ENCODE measurements around the gene HBE1. TPM values are rescaled to one million over a fixed set of nuclear protein-coding genes. Genes with fewer than 3 reads are reported as not detected.
"Not testable (repeated sequence)": the region's sequence is repeated elsewhere in the genome, so short reads cannot be mapped to it uniquely, and the experiment has no call there.

Gene HBE1
- total RNA-seq, 2 experiments from 2014 or later, result not detected

GRCh38 chr11:5258543-5259262, 11.0 kb downstream of the HBE1 start:
- no peak overlapping the region for H3K27ac Mint-ChIP-seq
- H3K9me3 Mint-ChIP-seq, result peaks cover 10% of the 10 kb centered on the region
- no peaks in the 10 kb centered on the region for H3K36me3 Mint-ChIP-seq
- H3K4me3 Mint-ChIP-seq, result no peak overlapping the region
- no peak for DNase-seq
- H3K27me3 Mint-ChIP-seq, result peaks cover 1% of the 10 kb centered on the region
- ChIA-PET CTCF (no interaction called here), POLR2A (no interaction called here)
- no peaks in the 10 kb centered on the region for H3K4me1 Mint-ChIP-seq (ENCODE audit: low read depth)
- intact Hi-C loops (cut with micrococcal nuclease), result no loop called here

DNA sequence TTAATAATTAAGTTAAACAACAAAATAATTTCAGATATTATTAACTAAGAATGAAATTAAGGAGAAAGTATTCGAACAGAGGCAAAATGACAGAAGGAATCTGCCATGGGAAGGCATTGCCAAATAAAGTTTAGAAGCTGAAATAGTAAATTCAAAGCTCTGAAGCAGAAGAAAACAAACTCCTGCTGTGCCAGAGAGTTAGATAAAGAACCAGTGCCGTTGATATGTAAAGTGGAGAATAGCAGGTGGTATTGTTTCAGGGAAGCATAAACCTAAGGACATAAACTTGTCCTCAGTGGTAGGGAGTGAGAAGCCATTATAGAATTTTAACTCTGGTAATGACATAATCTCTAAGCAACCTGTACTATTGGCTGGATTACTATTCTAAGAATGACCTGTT, 12.4 kb downstream of the HBE1 start:
- Mint-ChIP-seq H3K27ac (no peak overlapping the region), H3K9me3 (peaks cover 10% of the 10 kb centered on the region), H3K4me3 (no peak overlapping the region), H3K36me3 (no peaks in the 10 kb centered on the region), H3K4me1 (ENCODE audit: low read depth) (no peaks in the 10 kb centered on the region), H3K27me3 (peaks cover 1% of the 10 kb centered on the region)
- ChIA-PET CTCF (no interaction called here), POLR2A (no interaction called here)
- DNase-seq, result no peak
- intact Hi-C loops (cut with micrococcal nuclease), result no loop called here

GRCh38 chr11:5254646-5255413, 14.9 kb downstream of the HBE1 start, which contains the start of gene HBG2:
HBG2 (minus strand) TSS chr11:5254781; CDS start chr11:5254728, 53 bp downstream.
- H3K9me3 Mint-ChIP-seq; H3K36me3 Mint-ChIP-seq; H3K4me3 Mint-ChIP-seq; POLR2A ChIA-PET; CTCF ChIA-PET; H3K27ac Mint-ChIP-seq; H3K27me3 Mint-ChIP-seq; intact Hi-C loops (cut with micrococcal nuclease); H3K4me1 Mint-ChIP-seq (ENCODE audit: low read depth); DNase-seq: not testable (repeated sequence)

DNA sequence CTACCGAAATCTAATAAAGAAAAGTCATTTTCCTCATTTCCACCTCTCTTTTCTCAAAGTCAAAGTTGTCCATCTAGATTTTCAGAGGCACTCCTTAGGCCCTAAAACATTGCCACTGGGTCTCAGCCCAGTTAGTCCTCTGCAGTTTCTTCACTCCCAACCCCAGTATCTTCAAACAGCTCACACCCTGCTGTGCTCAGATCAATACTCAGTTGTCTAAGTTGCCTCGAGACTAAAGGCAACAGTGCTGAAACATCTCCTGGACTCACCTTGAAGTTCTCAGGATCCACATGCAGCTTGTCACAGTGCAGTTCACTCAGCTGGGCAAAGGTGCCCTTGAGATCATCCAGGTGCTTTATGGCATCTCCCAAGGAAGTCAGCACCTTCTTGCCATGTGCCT, 15.7 kb downstream of the HBE1 start:
- H3K27me3 Mint-ChIP-seq; DNase-seq; H3K36me3 Mint-ChIP-seq; CTCF ChIA-PET; H3K9me3 Mint-ChIP-seq; POLR2A ChIA-PET; H3K27ac Mint-ChIP-seq; intact Hi-C loops (cut with micrococcal nuclease); H3K4me3 Mint-ChIP-seq; H3K4me1 Mint-ChIP-seq (ENCODE audit: low read depth): not testable (repeated sequence)

GRCh38 chr11:5253440-5253839, 16.3 kb downstream of the HBE1 start:
- CTCF ChIA-PET; H3K27me3 Mint-ChIP-seq; H3K4me1 Mint-ChIP-seq (ENCODE audit: low read depth); POLR2A ChIA-PET; H3K9me3 Mint-ChIP-seq; H3K27ac Mint-ChIP-seq; DNase-seq; intact Hi-C loops (cut with micrococcal nuclease); H3K4me3 Mint-ChIP-seq; H3K36me3 Mint-ChIP-seq: not testable (repeated sequence)

DNA sequence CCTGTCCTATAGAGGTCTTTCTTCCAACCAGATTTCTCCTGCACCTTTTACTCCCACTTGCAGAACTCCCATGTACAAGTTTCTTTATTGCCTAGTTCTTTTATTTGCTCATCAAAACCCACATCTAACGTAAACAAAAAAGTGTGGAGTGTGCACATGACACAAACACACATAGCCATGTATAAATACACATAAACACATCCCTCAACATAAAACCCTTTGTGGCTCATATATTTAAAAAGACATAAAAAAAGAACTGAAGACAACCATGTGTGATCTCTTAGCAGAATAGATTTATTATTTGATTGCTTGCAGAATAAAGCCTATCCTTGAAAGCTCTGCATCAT, 16.9 kb downstream of the HBE1 start:
- Mint-ChIP-seq H3K27ac (no peak overlapping the region), H3K9me3 (no peaks in the 10 kb centered on the region), H3K27me3 (peaks cover 3% of the 10 kb centered on the region), H3K4me3 (no peak overlapping the region), H3K36me3 (no peaks in the 10 kb centered on the region), H3K4me1 (ENCODE audit: low read depth) (no peaks in the 10 kb centered on the region)
- intact Hi-C loops (cut with micrococcal nuclease), result no loop called here
- ChIA-PET CTCF (no interaction called here), POLR2A (no interaction called here)
- no peak for DNase-seq

- Mint-ChIP-seq H3K27me3 (peaks cover 3% of the 10 kb centered on the region), H3K4me3 (no peak overlapping the region), H3K4me1 (ENCODE audit: low read depth) (no peaks in the 10 kb centered on the region), H3K27ac (no peak overlapping the region), H3K9me3 (no peaks in the 10 kb centered on the region), H3K36me3 (no peaks in the 10 kb centered on the region)
- CTCF ChIA-PET, result no interaction called here
- no peak for DNase-seq
- POLR2A ChIA-PET, result no interaction called here
- intact Hi-C loops (cut with micrococcal nuclease), result no loop called here
These were observed 17.4 kb downstream of the HBE1 start for GRCh38 chr11:5252192-5252918.

- no peak overlapping the region for H3K4me3 Mint-ChIP-seq
- ChIA-PET POLR2A (no interaction called here), CTCF (no interaction called here)
- H3K36me3 Mint-ChIP-seq, result no peaks in the 10 kb centered on the region
- no peaks in the 10 kb centered on the region for H3K9me3 Mint-ChIP-seq
- no peak for DNase-seq
- no peaks in the 10 kb centered on the region for H3K4me1 Mint-ChIP-seq (ENCODE audit: low read depth)
- peaks cover 2% of the 10 kb centered on the region for H3K27me3 Mint-ChIP-seq
- intact Hi-C loops (cut with micrococcal nuclease), result no loop called here
- H3K27ac Mint-ChIP-seq, result no peak overlapping the region
These were observed 18.0 kb downstream of the HBE1 start for GRCh38 chr11:5251746-5252145.

DNA sequence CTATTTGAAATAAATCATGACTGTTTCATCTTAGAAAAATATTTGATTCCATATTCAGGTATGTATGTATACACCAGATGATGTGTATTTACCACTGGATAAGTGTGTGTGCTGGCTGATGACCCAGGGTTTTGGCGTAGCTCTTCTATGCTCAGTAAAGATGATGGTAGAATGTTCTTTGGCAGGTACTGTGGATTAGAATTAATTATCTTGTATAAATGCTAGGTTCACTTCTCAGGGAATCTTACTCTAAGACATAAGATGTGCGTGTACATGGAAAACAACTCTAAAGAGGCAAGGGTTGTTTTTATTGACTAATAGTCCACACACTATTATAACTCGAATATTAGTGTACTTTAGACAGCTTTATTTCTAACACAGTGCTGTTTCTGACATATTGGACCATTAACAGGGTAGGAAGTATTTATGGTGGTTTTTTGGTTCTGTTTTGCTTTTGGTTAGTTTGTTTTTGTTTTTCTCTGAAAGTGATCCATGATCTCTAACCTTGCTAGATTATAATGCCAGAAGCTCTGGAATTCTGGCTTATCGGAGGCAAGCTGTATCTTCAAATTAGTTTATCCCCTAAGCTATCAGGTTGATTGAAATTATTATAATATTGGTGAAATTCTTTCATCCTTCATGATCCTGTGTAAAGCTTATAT, 19.1 kb downstream of the HBE1 start:
- ChIA-PET CTCF (no interaction called here), POLR2A (no interaction called here)
- Mint-ChIP-seq H3K4me3 (no peak overlapping the region), H3K4me1 (ENCODE audit: low read depth) (no peaks in the 10 kb centered on the region), H3K36me3 (no peaks in the 10 kb centered on the region), H3K9me3 (no peaks in the 10 kb centered on the region), H3K27ac (no peak overlapping the region), H3K27me3 (peaks cover 2% of the 10 kb centered on the region)
- DNase-seq, result no peak
- intact Hi-C loops (cut with micrococcal nuclease), result no loop called here

- H3K4me1 Mint-ChIP-seq (ENCODE audit: low read depth); H3K36me3 Mint-ChIP-seq; H3K9me3 Mint-ChIP-seq; H3K4me3 Mint-ChIP-seq; DNase-seq; H3K27ac Mint-ChIP-seq; CTCF ChIA-PET; intact Hi-C loops (cut with micrococcal nuclease); H3K27me3 Mint-ChIP-seq; POLR2A ChIA-PET: not testable (repeated sequence)
These were observed 19.8 kb downstream of the HBE1 start, which contains the start of gene HBG1 for GRCh38 chr11:5249807-5250396. HBG1 (minus strand) TSS chr11:5249857; CDS start chr11:5249804, 53 bp downstream.

DNA sequence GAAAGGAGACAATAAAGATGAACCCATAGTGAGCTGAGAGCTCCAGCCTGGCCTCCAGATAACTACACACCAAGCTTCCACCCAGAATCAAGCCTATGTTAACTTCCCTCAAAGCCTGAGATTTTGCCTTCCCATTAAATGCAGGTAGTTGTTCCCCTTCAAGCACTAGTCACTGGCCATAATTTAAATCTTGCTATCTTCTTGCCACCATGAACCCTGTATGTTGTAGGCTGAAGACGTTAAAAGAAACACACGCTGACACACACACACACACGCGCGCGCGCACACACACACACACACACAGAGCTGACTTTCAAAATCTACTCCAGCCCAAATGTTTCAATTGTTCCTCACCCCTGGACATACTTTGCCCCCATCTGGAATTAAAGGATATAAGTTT, 21.2 kb downstream of the HBE1 start:
- H3K4me3 Mint-ChIP-seq; H3K36me3 Mint-ChIP-seq; POLR2A ChIA-PET; H3K27ac Mint-ChIP-seq; H3K4me1 Mint-ChIP-seq (ENCODE audit: low read depth); DNase-seq; H3K9me3 Mint-ChIP-seq; intact Hi-C loops (cut with micrococcal nuclease); CTCF ChIA-PET; H3K27me3 Mint-ChIP-seq: not testable (repeated sequence)

GRCh38 chr11:5247472-5248192, 22.1 kb downstream of the HBE1 start:
- intact Hi-C loops (cut with micrococcal nuclease), result no loop called here
- H3K27me3 Mint-ChIP-seq, result peaks cover 2% of the 10 kb centered on the region
- no peak for DNase-seq
- no peak overlapping the region for H3K27ac Mint-ChIP-seq
- no peak overlapping the region for H3K4me3 Mint-ChIP-seq
- H3K9me3 Mint-ChIP-seq, result no peaks in the 10 kb centered on the region
- ChIA-PET CTCF (no interaction called here), POLR2A (no interaction called here)
- no peaks in the 10 kb centered on the region for H3K4me1 Mint-ChIP-seq (ENCODE audit: low read depth)
- H3K36me3 Mint-ChIP-seq, result no peaks in the 10 kb centered on the region

Data from activated CD4-positive, alpha-beta memory T cell treated with anti-CD3 and anti-CD28 coated beads for 36 hours (primary cell).